ENCODE measurements around the gene PHIP.

The PHIP gene

DNA sequence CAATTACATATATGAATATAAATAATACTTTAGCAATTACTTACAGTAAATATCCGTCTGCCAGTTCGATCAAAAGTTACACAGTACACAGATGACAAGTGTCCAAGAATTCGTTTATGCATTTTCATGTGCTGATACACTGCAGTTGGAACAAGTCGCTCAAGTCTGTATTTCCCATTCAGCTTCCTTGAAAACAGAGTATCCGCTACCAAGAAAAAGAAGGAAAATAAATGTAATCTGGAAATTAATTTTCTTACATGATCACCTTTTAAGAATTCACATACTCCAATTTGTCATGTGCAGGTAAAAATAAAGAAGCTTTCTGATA lies 35.3 kb downstream of the PHIP start:
- ChIA-PET CTCF (interaction anchor here (0.6 kb wide), 2 partner anchors 1294 to 1503 kb away, joined by 3 read pairs; no protein-coding TSS in a partner anchor), POLR2A (ENCODE audit: low non-redundant PET) (no interaction called here)
- TF ChIP-seq, protein P1, sequence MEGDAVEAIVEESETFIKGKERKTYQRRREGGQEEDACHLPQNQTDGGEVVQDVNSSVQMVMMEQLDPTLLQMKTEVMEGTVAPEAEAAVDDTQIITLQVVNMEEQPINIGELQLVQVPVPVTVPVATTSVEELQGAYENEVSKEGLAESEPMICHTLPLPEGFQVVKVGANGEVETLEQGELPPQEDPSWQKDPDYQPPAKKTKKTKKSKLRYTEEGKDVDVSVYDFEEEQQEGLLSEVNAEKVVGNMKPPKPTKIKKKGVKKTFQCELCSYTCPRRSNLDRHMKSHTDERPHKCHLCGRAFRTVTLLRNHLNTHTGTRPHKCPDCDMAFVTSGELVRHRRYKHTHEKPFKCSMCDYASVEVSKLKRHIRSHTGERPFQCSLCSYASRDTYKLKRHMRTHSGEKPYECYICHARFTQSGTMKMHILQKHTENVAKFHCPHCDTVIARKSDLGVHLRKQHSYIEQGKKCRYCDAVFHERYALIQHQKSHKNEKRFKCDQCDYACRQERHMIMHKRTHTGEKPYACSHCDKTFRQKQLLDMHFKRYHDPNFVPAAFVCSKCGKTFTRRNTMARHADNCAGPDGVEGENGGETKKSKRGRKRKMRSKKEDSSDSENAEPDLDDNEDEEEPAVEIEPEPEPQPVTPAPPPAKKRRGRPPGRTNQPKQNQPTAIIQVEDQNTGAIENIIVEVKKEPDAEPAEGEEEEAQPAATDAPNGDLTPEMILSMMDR (conservative IDR thresholded peaks at IDR 0.05; ENCODE audit: low read depth) = no peak
- no peak overlapping the region for H3K27ac ChIP-seq
- no peak for DNase-seq (ENCODE audit: low spot score)

DNA sequence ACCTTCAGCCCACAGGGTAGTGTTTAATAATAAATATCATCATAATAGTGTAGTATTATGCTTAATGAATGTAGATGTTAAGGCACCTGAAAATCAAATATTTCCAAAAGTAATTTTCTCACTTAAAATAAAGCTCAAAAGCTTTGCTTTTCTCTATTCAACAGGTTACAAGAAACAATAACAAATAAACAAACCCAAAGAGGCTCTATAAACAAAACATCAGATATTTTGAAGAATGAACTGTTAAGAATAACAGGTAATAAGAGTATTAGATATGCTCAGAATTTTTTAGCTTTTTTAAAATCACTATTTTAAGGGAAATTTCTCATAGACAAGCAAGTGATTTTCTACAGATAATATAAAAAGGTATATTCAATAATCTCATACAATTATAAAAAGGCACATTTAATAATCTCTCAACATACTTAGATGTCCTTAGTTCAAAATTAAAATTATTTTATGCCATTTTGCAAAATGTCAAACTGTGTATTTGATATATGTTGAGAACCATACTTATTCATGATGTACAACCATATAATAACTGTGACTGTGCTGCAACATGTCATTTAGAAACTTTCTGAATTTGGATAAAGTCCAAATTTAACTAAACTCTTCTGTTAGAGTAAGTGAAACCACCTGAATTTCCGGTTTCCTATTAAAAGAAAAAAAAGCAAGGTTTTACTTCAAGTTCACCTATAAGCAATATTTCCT lies 35.8 kb downstream of the PHIP start:
- POLR2A ChIA-PET (ENCODE audit: low non-redundant PET) = no interaction called here
- no peak overlapping the region for H3K27ac ChIP-seq
- CTCF ChIA-PET = interaction anchor here (0.6 kb wide), 1 partner anchor 1503 kb away, joined by 3 read pairs; no protein-coding TSS in a partner anchor
- DNase-seq (ENCODE audit: low spot score) = no peak
- TF ChIP-seq, protein P1 (conservative IDR thresholded peaks at IDR 0.05; ENCODE audit: low read depth) = no peak

DNA sequence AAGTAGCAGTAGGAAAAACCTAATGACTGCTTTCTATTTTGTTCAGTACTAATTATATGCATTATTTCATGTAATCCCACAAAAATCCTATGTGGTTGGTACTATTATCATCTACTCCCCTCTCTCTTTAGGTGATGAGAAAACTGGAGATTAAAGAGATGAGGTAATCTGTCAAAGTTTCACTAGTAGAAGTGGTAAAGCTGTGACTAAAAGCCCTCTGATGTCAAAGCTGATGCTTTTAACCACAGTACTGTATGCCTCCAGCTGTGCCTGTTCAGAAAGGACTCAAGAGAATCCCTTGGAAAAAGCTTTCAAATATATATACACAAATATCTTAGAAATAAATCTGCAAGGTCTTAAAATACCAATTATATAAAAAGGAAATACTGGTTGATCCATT lies 38.0 kb downstream of the PHIP start:
- DNase-seq (ENCODE audit: low spot score) = no peak
- no peak overlapping the region for H3K27ac ChIP-seq
- ChIA-PET POLR2A (ENCODE audit: low non-redundant PET) (no interaction called here), CTCF (interaction anchor here (0.6 kb wide), 1 partner anchor 97 kb away, joined by 3 read pairs; no protein-coding TSS in a partner anchor)
- TF ChIP-seq, protein P1 (conservative IDR thresholded peaks at IDR 0.05; ENCODE audit: low read depth) = no peak

DNA sequence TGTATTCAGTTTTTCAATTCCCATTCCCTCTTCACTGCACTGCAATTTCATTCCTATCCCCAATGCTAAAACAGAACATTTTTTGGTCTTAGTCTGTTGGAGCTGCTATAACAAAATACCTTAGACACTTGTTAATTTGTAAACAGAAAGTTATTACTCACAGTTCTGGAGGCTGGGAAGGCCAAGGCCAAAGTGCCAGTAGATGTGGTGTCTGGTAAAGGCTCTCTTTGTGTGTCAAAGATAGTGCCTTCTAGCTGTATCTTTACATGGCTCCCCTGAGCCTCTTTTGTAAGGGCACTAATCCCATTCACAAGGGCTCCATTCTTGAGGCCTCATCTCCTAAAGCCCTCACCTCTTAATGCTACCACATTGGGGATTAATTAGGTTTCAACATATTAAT lies 40.0 kb downstream of the PHIP start:
- POLR2A ChIA-PET (ENCODE audit: low non-redundant PET) = no interaction called here
- CTCF ChIA-PET = interaction anchor here (0.6 to 0.7 kb wide), 3 partner anchors 45 to 383 kb away, joined by 3 to 4 read pairs (median 4); no protein-coding TSS in a partner anchor
- H3K27ac ChIP-seq = no peak overlapping the region
- DNase-seq (ENCODE audit: low spot score) = no peak
- TF ChIP-seq, protein P1 (conservative IDR thresholded peaks at IDR 0.05; ENCODE audit: low read depth) = no peak

DNA sequence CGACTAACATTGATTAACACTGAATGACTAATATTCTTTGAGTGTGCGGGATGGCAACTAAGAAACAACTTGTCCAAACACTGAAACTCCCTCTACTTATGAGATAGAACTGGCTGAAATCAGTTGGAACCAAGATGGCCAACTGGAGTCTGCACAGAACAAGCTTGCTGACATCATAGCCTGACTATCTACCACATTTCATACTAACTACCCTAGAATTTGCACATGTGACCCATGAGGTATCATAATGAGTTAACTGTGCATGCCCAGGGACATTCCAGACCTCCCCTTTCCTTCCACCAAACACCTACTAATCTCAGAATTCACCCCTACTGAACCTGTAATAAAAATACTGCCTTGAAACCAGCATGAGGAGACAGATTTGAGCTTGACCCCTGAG lies 43.2 kb downstream of the PHIP start:
- TF ChIP-seq, protein P1 (conservative IDR thresholded peaks at IDR 0.05; ENCODE audit: low read depth) = no peak
- POLR2A ChIA-PET (ENCODE audit: low non-redundant PET) = no interaction called here
- DNase-seq (ENCODE audit: low spot score) = no peak
- no peak overlapping the region for H3K27ac ChIP-seq
- CTCF ChIA-PET = interaction anchor here (0.6 to 1.6 kb wide), 2 partner anchors 14 to 559 kb away, joined by 4 to 6 read pairs; no protein-coding TSS in a partner anchor

DNA sequence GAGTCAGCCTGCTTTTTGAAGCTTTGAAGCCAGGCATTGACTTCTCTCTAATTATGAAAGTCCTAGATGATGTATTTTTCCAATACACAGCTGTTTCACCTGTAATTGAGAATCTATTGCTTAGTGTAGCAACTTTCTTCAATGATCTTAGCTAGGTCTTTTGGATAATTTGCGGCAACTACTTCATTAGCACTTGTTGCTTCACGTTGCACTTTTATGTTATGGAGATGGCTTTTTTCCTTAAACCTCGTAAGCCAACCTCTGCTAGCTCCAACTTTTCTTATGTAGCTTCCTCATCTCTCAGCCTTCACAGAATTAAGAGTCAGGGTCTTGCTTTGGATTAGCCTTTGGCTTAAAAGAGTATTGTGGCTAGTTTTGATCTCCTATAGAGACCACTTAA lies 44.8 kb downstream of the PHIP start:
- POLR2A ChIA-PET (ENCODE audit: low non-redundant PET) = no interaction called here
- TF ChIP-seq, protein P1 (conservative IDR thresholded peaks at IDR 0.05; ENCODE audit: low read depth) = no peak
- H3K27ac ChIP-seq = no peak overlapping the region
- no peak for DNase-seq (ENCODE audit: low spot score)
- CTCF ChIA-PET = interaction anchor here (0.6 kb wide), 1 partner anchor 21 kb away, joined by 5 read pairs; no protein-coding TSS in a partner anchor
